Activated CD4-positive, alpha-beta T cell treated with anti-CD3 and anti-CD28 coated beads, Interleukin-2, amount 50 U/mL, for 1 hour (primary cell): ENCODE results near the gene TCF4.
A peak's percentile ranks its signal among the peaks of the same experiment; 100 is the strongest.

Source experiments
- DNase-seq: peaks from one replicate; pipeline ENCODE4 v3.0.0-alpha.2; 2020

TCF4 gene

GRCh38 chr18:55433140-55433539 is 154.9 kb downstream of the TCF4 start:
- no peak for DNase-seq

- DNase-seq, result no peak
Observed at GRCh38 chr18:55432307-55433040, 155.5 kb downstream of the TCF4 start.

- DNase-seq, result no peak
Observed at GRCh38 chr18:55430026-55430425, 158.0 kb downstream of the TCF4 start.

- no peak for DNase-seq
Observed at GRCh38 chr18:55427951-55428350, 160.0 kb downstream of the TCF4 start.

- no peak for DNase-seq
Observed at GRCh38 chr18:55425698-55426097, 162.3 kb downstream of the TCF4 start.

GRCh38 chr18:55422456-55423180 is 165.4 kb downstream of the TCF4 start:
- no peak for DNase-seq

GRCh38 chr18:55421615-55422419 is 166.2 kb downstream of the TCF4 start:
- no peak for DNase-seq

- no peak for DNase-seq
Observed at GRCh38 chr18:55421308-55421614, 166.7 kb downstream of the TCF4 start.

DNA sequence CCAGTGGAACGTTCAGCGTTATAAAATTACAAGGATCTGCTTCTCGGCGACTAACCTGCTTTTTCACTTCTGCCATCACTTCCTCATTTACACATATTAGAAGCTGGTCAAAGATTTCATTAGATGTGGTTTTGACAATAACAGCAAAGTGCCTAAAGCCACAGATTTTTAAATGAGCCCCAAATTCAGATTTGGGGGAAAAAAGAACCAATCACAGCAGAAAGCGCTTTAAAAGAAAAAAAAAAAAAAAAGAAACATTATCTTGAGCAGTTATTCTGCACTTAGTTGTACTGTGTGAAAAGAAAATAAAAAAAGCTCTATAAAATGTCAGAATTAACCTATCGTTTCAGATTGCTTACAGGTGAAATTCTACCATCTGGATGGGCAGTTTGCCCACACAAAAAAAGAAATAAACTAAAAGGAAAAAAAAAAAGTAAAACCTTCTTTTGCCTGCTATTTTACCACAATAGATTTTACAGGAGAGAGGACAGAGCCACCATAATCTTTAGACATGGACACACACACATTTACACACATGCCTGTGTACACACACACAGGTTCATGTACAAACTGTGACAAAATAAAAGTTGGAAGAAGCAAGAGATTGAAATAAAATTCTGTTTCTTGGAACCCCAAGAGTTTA is 167.2 kb downstream of the TCF4 start:
- DNase-seq, result no peak

DNA sequence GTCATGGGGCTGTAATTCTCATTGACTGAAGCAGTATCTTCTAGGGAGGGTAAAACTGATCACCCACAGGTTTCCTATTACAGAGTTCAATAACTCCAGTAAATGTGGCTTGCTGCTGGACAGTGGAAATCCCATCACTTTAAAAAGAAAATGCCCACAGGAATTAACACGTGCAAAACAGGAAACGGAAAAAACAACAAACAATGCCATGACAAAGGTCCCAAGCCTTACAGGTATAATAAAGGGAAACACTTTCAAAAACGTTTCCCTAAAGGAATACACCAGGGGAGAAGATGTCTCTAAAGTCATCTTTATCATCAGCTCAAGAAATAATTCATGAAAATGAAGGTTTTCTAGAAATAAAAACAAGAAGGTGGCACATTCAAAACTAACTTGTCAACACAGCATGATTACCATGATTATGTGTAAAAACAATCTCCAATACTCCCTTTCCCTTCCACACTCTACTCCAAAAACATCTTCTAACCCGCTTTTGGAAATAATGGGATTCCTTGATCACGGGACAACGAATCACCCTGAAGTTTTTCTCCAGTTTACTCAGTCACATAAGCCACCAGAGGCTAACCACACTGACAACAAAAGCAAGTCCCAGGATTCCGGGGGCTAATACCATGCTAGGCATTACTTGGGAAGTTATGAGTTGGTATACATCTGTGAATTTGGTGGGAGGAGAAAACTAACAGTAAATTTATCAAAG is 167.9 kb downstream of the TCF4 start:
- DNase-seq, result no peak

- DNase-seq, result no peak
Observed at GRCh38 chr18:55419132-55419946, 168.7 kb downstream of the TCF4 start.

DNA sequence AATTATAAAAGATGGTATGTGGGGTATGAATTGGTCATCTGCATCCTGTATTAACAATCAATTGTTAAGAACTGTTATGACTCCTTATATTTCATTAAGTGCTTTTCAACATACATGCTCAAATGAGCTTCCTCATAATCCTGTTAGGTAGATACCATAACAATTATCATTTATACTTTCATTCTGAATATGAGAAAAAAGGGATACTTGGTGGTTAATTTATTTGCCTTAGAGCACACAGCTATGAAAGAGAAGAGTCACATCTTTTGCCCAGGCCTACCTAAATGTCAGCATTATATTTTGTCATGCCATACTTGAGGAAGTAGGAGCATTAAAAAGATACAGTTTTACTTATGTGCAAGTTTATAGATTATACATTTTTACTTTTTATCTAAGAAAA is 169.6 kb downstream of the TCF4 start:
- no peak for DNase-seq

- no peak for DNase-seq
Observed at GRCh38 chr18:55416791-55417190, 171.2 kb downstream of the TCF4 start.

DNA sequence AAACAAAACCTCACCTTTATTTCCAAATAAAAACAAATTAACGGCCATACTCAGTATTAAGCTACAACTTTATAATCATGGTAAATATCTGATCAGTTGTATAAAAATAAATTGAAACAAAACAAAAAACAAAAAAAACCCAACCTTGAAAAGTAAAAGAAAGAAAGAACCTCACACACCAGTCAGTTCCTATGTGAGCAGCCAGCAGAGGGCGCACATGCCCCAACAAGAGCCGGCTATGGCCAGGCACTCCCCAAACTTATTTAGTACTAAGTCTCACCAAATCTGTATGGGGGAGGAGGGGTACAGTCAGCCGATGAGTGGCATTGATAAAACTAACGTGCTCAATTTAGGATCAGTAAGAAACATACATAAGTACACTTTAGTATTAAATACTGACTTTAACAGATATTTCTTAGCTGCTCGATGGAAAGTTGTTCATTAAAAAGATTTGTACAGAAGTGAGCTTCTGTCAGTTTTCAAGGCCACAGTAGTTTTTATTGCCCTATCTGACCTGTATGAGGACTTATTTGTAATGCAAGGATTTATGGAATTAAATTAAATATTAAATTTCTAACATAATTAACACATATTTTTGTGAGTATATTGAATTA is 172.6 kb downstream of the TCF4 start:
- peak; percentile 58 for DNase-seq

GRCh38 chr18:55414475-55414874 is 173.5 kb downstream of the TCF4 start:
- DNase-seq, result no peak

- no peak for DNase-seq
Observed at GRCh38 chr18:55413474-55413873, 174.5 kb downstream of the TCF4 start.

DNA sequence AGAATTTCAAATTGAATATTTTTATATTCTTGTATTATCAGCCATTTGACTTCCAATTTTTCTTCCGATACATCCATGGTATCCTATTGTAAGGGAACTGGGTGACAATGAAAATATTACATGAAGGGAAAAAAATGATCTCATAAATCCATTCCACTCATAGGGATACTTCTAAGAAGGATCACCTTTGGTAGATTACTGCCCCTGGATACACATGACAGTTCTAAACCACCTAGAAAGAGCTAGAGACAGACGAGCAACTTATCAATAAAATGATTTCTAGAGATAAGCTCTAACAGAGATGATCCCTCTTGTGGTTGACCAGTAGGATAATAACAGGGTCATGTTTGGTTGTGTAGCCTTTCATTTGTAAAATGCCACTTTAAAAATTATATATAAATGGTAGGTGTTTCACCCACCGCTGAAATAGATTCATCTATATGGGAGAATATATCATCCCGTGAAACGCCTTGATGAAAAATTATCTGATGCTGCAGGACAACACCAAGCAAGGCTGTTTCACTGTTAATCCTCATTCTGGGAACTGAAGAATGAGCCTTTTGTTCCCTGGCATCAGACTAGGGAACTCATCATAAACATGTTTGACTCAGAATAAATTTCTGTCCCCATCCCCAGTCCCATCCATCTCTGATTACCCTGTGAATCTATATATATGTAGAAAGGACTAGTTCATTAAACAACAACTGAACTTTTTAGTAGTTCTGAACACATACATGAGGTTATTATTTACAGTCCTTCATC is 180.0 kb downstream of the TCF4 start:
- DNase-seq, result no peak

- DNase-seq, result no peak
Observed at GRCh38 chr18:55407191-55407590, 180.8 kb downstream of the TCF4 start.

DNA sequence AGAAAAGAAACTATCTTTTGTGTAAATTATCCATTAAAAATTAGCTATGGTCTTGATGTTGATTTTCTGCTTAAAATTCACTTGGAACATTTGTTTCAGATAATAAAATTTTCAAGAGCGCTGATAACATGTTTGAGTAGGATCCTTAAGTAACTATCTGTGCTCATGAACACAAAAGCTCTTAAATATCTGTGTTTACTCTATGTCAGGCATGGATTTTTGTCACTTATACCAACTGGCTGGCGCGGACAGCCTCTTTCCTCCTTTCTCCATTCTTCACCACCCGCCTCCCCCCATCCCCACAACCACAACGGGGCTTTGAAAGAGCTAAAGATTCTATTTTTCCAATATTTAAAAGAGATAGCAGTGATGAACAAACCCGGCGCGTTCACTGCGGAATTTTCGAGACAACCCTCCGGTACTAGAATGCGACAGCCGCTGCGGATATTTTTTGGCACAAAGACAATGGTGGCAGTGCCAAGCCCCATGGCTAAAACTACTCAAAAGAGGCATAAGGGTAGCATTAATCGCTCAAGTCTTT is 181.5 kb downstream of the TCF4 start:
- no peak for DNase-seq

- no peak for DNase-seq
Observed at GRCh38 chr18:55405893-55406406, 182.0 kb downstream of the TCF4 start.
